GM12892 (cell line): ENCODE data around the gene FEM1C.

Source experiments
- POLR2A ChIP-seq: IDR thresholded peaks from 2 replicates; pipeline ENCODE4 v1.6.1; 2011; ENCODE audit warnings: low read depth, low read length, control low read depth
- POLR2AphosphoS5 ChIP-seq: IDR thresholded peaks from 2 replicates; pipeline ENCODE4 v1.6.1; 2011; ENCODE audit warnings: low read depth, low read length, control low read depth

- TF ChIP-seq POLR2A, result no peak
- no peak for TF ChIP-seq POLR2AphosphoS5
Measured at GRCh38 chr5:115494570-115495289, 49.8 kb downstream of the FEM1C start.
